Esophagus mucosa (tissue), 1 donor: Measurements from ENCODE around the gene MATN4. TPM values are rescaled to one million over a fixed set of nuclear protein-coding genes. Genes with fewer than 3 reads are reported as not detected.
"Not testable (repeated sequence)": the region's sequence is repeated elsewhere in the genome, so short reads cannot be mapped to it uniquely, and the experiment has no call there.

Experiments used
- ATAC-seq: fragments of 200-7000 bp; cut with Tn5 transposase; one replicate; pipeline ENCODE4 v1.9.1; 2020
- total RNA-seq: library from RNA; stranded (reverse); gene quantifications from one replicate; pipeline ENCODE4 v1.2.4, GENCODE V29; 2023
- donor health status: DM: yes; HTN: yes; CAD: no.

MATN4 gene
- total RNA-seq: 0.16 TPM

GRCh38 chr20:45308117-45308778, at the start of gene MATN4:
MATN4 (minus strand) TSS chr20:45308299; CDS start chr20:45305582, 2,717 bp downstream.
- peak; percentile 51 for ATAC-seq

DNA sequence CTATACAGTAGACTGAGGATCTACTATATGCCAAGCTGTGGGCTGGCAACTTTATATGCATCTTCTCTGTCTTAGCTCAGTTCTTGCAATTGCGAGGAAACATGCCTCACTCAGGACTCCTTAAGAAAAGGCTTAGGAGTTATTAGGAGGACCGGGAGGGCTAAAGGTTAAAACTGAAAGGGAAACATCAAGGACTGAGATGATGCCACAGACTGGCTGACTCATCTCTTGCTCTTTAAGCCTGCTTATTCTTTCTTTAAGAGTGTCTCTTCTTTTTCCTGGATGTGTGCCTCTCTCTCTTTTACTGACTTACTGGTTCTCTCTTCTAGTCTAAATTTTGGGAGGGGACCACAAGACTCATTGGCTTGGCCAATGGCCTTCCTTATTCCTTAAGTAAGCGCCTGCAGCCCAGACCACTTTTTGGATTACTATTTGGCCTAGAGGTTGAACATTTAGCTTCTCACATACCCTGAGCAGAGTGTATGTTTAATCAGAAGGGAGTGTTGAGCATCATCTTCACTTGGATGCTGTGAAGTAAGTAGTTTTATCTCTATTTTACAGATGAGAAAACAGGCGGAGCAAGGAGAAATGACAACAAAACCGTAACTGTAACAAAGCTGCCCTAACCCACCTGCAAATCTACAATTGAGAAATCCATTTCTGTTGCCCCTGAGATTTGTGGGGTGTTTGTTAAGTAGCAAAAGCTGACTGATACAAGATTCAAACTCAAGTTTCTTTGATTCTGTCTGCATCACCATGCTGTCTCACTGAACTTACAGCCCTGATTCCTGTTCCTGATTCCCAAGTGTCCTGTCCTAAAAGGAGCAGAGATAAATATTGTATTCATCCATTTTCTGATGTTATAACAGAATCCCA, 47.3 kb upstream of the MATN4 start:
- peak; percentile 33 for ATAC-seq

- no peak for ATAC-seq
These were observed 46.5 kb upstream of the MATN4 start for GRCh38 chr20:45354423-45355208.

DNA sequence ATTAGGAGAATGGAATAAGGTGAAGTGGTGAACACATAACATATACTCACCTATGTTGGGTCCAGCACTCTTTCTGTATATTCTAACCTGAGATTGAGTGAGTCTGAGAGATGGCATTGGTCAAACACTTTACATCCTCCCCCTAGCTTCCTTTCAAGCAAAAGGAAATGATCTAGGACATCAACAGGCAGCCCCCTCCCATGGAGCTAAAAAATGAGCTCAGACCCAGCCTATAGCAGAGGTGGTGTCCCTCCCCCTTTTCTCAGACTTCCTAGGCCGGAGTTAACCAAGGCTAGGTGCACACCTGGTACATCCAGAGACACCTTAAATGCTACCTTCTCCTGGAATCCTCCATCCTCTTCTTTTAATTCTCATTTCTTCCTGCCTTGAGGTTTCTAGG, 45.6 kb upstream of the MATN4 start:
- no peak for ATAC-seq

- ATAC-seq: no peak
These were observed 44.6 kb upstream of the MATN4 start for GRCh38 chr20:45352729-45353128.

DNA sequence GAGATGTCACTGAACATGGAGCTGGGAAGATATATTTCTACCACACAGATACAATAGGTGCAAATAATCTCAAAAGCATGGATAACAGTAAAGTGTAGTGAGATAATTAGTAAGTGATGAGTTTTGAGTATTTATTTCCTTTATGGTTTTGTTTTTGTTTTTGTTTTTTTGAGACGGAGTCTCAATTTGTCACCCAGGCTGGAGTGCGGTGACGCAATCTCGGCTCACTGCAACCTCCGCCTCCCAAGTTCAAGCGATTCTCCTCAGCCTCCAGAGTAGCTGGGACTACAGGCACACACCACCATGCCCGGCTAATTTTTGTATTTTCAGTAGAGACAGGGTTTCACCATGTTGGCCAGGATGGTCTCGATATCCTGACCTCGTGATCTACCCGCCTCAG, 42.7 kb upstream of the MATN4 start:
- not testable (repeated sequence) for ATAC-seq

GRCh38 chr20:45350217-45350616, 42.1 kb upstream of the MATN4 start:
- ATAC-seq: no peak

- peak; percentile 65 for ATAC-seq
These were observed 40.1 kb upstream of the MATN4 start, which contains the start of gene SDC4 for GRCh38 chr20:45347936-45348778. SDC4 (minus strand) TSS chr20:45348424; CDS start chr20:45348384, 40 bp downstream.

GRCh38 chr20:45347297-45347935, 39.3 kb upstream of the MATN4 start:
- no peak for ATAC-seq

GRCh38 chr20:45346851-45347250, 38.8 kb upstream of the MATN4 start:
- ATAC-seq: no peak

- no peak for ATAC-seq
These were observed 38.2 kb upstream of the MATN4 start for GRCh38 chr20:45346291-45346718.

DNA sequence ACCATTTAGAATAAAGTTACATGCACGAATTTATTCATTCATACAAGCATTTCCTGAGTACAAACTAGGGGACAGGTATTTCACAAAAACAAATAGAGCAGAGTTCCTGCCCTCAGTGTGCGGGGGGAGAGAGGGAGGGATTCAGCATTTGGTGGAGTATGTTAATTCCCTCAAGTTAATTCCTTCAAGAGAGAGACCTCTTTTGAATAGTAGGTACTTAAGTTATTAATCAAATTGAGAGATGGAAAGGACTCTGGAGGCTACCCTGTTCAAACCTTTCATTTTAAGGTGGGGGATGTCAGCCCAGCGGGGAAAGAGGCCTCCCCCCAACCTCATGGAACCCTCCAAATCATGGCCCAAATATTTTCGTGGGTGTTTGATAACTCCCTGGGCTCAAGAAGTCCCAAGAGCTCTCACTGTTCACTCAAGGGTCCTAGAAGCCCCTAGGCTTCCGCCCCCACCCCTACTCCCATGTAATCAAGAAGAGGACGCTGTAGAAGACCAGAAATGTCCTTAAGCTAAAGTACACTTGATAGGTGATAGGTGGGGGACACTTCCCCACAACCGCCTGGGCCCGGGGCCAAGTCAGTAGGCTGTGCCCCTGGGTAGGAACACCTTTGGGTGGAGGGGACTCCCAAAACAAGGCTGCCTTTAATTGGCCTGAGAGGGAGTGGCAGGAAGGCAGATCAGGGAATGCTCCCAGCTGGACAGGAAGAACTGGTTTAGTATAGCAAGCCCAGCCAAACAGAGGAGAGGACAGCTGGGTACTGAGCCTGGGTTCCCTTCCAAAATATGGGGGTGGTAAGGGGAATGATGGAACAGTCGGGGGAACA, 37.2 kb upstream of the MATN4 start:
- ATAC-seq: peak; percentile 58

- ATAC-seq: peak; percentile 62
These were observed 36.2 kb upstream of the MATN4 start for GRCh38 chr20:45344168-45344860.

DNA sequence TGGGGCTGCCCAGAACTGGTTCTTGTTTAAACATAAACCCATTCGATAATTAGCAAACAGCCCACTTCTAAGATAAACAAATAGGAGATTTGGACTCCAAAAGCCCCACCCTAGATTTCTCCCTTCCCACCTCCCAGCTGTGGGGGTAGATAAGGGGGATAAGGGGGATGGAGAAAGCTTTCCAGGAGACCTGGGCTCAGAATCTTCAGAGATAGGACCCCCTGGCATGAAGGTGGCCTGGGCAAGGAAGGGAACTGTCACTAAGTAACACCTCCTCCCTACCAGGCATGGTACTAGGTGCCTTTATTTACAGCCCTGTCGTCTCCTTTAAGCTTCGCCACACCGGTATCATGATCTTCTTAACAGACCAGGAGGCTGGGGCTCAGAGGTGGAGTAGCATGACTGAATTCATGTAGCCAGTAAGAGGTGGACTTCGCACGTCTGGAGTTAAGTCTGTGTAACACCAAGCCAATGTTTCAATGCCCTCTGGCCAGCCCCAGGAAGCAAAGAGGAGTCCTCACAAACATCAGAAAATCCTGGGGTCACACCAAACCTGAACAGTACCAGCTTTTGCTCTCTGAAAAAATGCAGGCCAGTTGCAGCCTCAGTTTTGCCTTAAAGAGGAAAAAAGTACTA, 35.6 kb upstream of the MATN4 start:
- ATAC-seq: no peak

DNA sequence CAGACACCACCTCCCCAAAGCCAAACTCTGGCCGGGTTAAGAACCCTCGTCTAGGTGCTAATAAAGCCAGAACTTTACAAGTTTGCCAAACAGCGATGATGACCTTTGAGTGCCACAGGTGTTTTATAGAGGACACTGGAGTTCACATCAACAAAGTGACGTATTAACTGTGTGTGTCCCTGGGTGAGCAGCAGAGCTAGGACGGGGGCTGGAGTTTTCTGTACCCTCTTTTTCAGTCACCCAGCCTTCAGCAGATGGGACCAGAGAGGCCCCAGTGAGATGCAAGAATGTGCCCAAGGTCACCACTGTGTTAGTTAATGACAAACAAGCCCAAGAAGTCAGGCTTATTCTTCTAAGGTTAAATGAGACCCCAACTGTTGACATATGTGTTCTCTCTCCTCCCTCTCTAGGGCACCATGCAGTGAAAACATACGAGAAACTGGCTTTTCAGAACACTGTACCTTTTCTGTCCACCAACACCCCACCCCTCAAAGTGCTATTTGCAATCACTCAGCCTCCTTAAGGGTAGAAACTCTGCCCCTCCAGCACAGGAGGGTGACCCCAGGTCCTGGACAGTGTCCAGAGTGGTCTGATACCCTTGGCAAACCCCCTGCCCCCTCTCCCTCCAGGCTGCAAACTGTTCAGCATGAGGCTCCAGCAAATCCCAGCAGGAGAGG, 34.9 kb upstream of the MATN4 start:
- ATAC-seq: no peak

- peak; percentile 10 for ATAC-seq
These were observed 34.1 kb upstream of the MATN4 start for GRCh38 chr20:45341939-45342854.

- ATAC-seq: no peak
These were observed 33.5 kb upstream of the MATN4 start for GRCh38 chr20:45341579-45341938.

- ATAC-seq: no peak
These were observed 32.9 kb upstream of the MATN4 start for GRCh38 chr20:45340951-45341350.
